Measurements from ENCODE around the gene CBX8. TPM values are rescaled to one million over a fixed set of nuclear protein-coding genes. Genes with fewer than 3 reads are reported as not detected.

Gene CBX8
- total and polyA plus RNA-seq, 7 donors: 0.40 to 3.5 (median 1.3) TPM

- peaks cover 48% of the 10 kb centered on the region for H3K4me1 ChIP-seq
- H3K4me3 ChIP-seq: peak overlapping the region; percentile 82
- H3K27ac ChIP-seq: no peak overlapping the region
- DNase-seq (no peak), ATAC-seq (no peak)
- 1 to 2% (median 2%) methylated on average over 19 of the region's 19 CpGs for WGBS, 3 donors
- intact Hi-C loops (cut with DNase I): loop anchor here (5.0 to 10.0 kb wide), 4 partner anchors 44 to 154 kb away; partner anchors contain the start of gene CBX8 (in 1 of the 2)
- no peaks in the 10 kb centered on the region for H3K9me3 ChIP-seq
- peaks cover 0 to 64% (median 30%) of the 10 kb centered on the region in 3 donors for H3K27me3 ChIP-seq (ENCODE audit: insufficient read depth in 3 of 3, low read length in 2 of 3)
- no peak for TF ChIP-seq CTCF (IDR thresholded peaks at IDR 0.05)
- no peaks in the 10 kb centered on the region for H3K36me3 ChIP-seq (ENCODE audit: insufficient read depth in 1 of 2, low read depth in 1 of 2)
These were observed 44.1 kb upstream of the CBX8 start for GRCh38 chr17:79840989-79841286.

- ATAC-seq: peak in 2 of 4 donors; percentile 5 to 6
- peaks cover 0 to 59% (median 30%) of the 10 kb centered on the region in 3 donors for H3K27me3 ChIP-seq (ENCODE audit: insufficient read depth in 3 of 3, low read length in 2 of 3)
These were observed 43.6 kb upstream of the CBX8 start for GRCh38 chr17:79840269-79840988.

GRCh38 chr17:79839356-79840268, 42.7 kb upstream of the CBX8 start, which contains the start of gene CBX4:
TSS of gene CBX4 (minus strand) at chr17:79839440. CDS start at chr17:79839251, 189 bp downstream.
- Histone ChIP-seq H3K27me3 (ENCODE audit: insufficient read depth in 3 of 3, low read length in 2 of 3) (peaks cover 0 to 51% (median 30%) of the 10 kb centered on the region in 3 donors), H3K9me3 (no peaks in the 10 kb centered on the region), H3K4me3 (peak within 1 kb of the TSS; percentile 82), H3K27ac (peak within 1 kb of the TSS; percentile 82), H3K4me1 (peaks cover 48% of the 10 kb centered on the region), H3K36me3 (ENCODE audit: insufficient read depth in 1 of 2, low read depth in 1 of 2) (peaks cover 0 to 4% of the 10 kb centered on the region in 2 donors)
- DNase-seq: peak; percentile 96
- intact Hi-C loops (cut with DNase I): loop anchor here (5.0 to 10.0 kb wide), 4 partner anchors 42 to 155 kb away; partner anchors contain the start of gene CBX8 (in 1 of the 2)
- ATAC-seq: peak; percentile 88 to 90 (median 89)
- TF ChIP-seq CTCF (IDR thresholded peaks at IDR 0.05): peak; percentile 80
- WGBS, 3 donors: 1% methylated on average over 46 to 103 of the region's 103 CpGs

More at GRCh38 chr17:79840269-79840988, 43.6 kb upstream of the CBX8 start:
- Histone ChIP-seq H3K4me1 (peaks cover 48% of the 10 kb centered on the region), H3K27ac (no peak overlapping the region), H3K9me3 (no peaks in the 10 kb centered on the region), H3K36me3 (ENCODE audit: insufficient read depth in 1 of 2, low read depth in 1 of 2) (no peaks in the 10 kb centered on the region), H3K4me3 (peak overlapping the region; percentile 82)
- WGBS, 3 donors: 1 to 3% (median 3%) methylated on average over 49 to 74 of the region's 74 CpGs
- peak; percentile 10 for TF ChIP-seq CTCF (IDR thresholded peaks at IDR 0.05)
- intact Hi-C loops (cut with DNase I): loop anchor here (5.0 to 10.0 kb wide), 4 partner anchors 43 to 154 kb away; partner anchors contain the start of gene CBX8 (in 1 of the 2)
- DNase-seq: peak; percentile 80 to 83

- Histone ChIP-seq H3K27ac (peak overlapping the region; percentile 82), H3K36me3 (ENCODE audit: insufficient read depth in 1 of 2, low read depth in 1 of 2) (peaks cover 0 to 11% of the 10 kb centered on the region in 2 donors), H3K4me1 (peaks cover 46% of the 10 kb centered on the region), H3K4me3 (peak overlapping the region; percentile 82), H3K27me3 (ENCODE audit: insufficient read depth in 3 of 3, low read length in 2 of 3) (peaks cover 0 to 46% (median 30%) of the 10 kb centered on the region in 3 donors), H3K9me3 (no peaks in the 10 kb centered on the region)
- no peak for TF ChIP-seq CTCF (IDR thresholded peaks at IDR 0.05)
- DNase-seq (peak; percentile 46 to 72), ATAC-seq (peak in 1 of 4 donors; percentile 16)
- intact Hi-C loops (cut with DNase I): no loop called here
- WGBS, 3 donors: 0% methylated on average over 25 to 64 of the region's 67 CpGs
These were observed 41.8 kb upstream of the CBX8 start for GRCh38 chr17:79838522-79839274.

All from psoas muscle (tissue), 8 donors.